Smooth muscle cell (in vitro differentiated cells): ENCODE results near the gene ERO1A. TPM values are rescaled to one million over a fixed set of nuclear protein-coding genes. Genes with fewer than 3 reads are reported as not detected.

Source experiments
- DNase-seq: peaks from one replicate; lab custom pipeline; 2025; ENCODE audit not compliant: unreplicated experiment; lab: John Stamatoyannopoulos, UW
- H2AFZ ChIP-seq: fragments of 200-600 bp; sonication (generic); 2 replicates; pipeline ENCODE4 v1.6.0; 2016; ENCODE audit warnings: antibody characterized with exemption, low read depth, mild to moderate bottlenecking
- H3F3A ChIP-seq: fragments of 200-600 bp; sonication (generic); 2 replicates; pipeline ENCODE4 v1.6.0; 2017; ENCODE audit warnings: antibody characterized with exemption, low read depth
- H3K27ac ChIP-seq: fragments of 200-600 bp; sonication (generic); 2 replicates; pipeline ENCODE4 v1.5.1; 2016; ENCODE audit warnings: low read depth, mild to moderate bottlenecking
- H3K27me3 ChIP-seq: fragments of 200-600 bp; sonication (generic); 2 replicates; pipeline ENCODE4 v1.6.1; 2016; ENCODE audit warnings: low read depth, mild to moderate bottlenecking
- H3K36me3 ChIP-seq: fragments of 200-600 bp; sonication (generic); 2 replicates; pipeline ENCODE4 v1.5.1; 2016; ENCODE audit warnings: low read depth
- H3K4me1 ChIP-seq: fragments of 200-600 bp; sonication (generic); 2 replicates; pipeline ENCODE4 v1.5.1; 2016; ENCODE audit warnings: low read depth
- H3K4me2 ChIP-seq: fragments of 200-600 bp; sonication (generic); 2 replicates; pipeline ENCODE4 v1.6.0; 2016; ENCODE audit warnings: mild to moderate bottlenecking
- H3K4me3 ChIP-seq: fragments of 200-600 bp; sonication (generic); 2 replicates; pipeline ENCODE4 v1.5.1; 2016; ENCODE audit warnings: mild to moderate bottlenecking
- H3K79me2 ChIP-seq: fragments of 200-600 bp; sonication (generic); 2 replicates; pipeline ENCODE4 v1.6.0; 2016; ENCODE audit warnings: low read depth, mild to moderate bottlenecking
- H3K9ac ChIP-seq: fragments of 200-600 bp; sonication (generic); 2 replicates; pipeline ENCODE4 v1.6.0; 2016; ENCODE audit warnings: low read depth
- H3K9me3 ChIP-seq: fragments of 200-600 bp; sonication (generic); replicated peaks from 2 replicates; pipeline ENCODE4 v1.5.1; 2016; ENCODE audit warnings: low read depth
- H4K20me1 ChIP-seq: fragments of 200-600 bp; sonication (generic); 2 replicates; pipeline ENCODE4 v1.6.0; 2016; ENCODE audit warnings: low read depth
- WGBS: methylation state at CpG from one replicate; pipeline ENCODE4 v1.1.7; 2016; ENCODE audit warnings: low lambda C conversion rate; 5-methylcytosine and 5-hydroxymethylcytosine counted together
- polyA plus RNA-seq: library from polyadenylated mRNA; unstranded; fragments of >200 nt; fragmentation: Nextera tagmentation; extraction: Ambion mirVana; gene quantifications from 2 replicates; pipeline ENCODE4 v1.2.1, GENCODE V29; 2016
- total RNA-seq: library from RNA; depleted of rRNA; stranded (reverse); fragments of >200 nt; gene quantifications from 2 replicates; pipeline ENCODE4 v1.2.3, GENCODE V29; 2014
- TF ChIP-seq, protein P1 (sequence below): fragments of 200-600 bp; sonication (generic); IDR thresholded peaks from 2 replicates; pipeline ENCODE4 v1.5.1; 2017; ENCODE audit warnings: borderline replicate concordance, mild to moderate bottlenecking, antibody characterized with exemption; ENCODE audit not compliant: insufficient read depth, poor library complexity, severe bottlenecking

Gene ERO1A
- total and polyA plus RNA-seq, 2 experiments from 2014 or later = 68.1 to 105 TPM

DNA sequence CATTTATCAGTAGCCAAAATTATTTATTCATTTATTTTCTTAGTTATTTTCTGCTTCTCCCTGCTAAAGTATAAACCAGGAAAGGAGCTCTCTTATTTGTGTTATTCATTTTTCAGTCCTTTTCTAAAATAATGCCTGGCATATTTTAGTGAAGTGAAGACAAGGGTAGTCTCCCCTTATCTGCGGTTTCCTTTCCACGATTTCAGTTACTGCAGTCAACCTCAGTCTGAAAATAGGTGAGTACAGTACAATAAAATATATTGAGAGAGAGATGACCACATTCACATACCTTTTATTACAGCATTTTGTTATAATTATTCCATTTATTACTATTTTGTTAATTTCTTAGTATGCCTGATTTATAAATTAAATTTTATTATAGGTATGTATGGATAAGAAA is 85.2 kb downstream of the ERO1A start:
- Histone ChIP-seq H3F3A (no peaks in the 10 kb centered on the region), H3K36me3 (no peaks in the 10 kb centered on the region), H3K4me3 (no peak overlapping the region), H2AFZ (no peak overlapping the region), H3K4me2 (no peak overlapping the region), H3K27me3 (no peaks in the 10 kb centered on the region), H3K9me3 (no peaks in the 10 kb centered on the region), H3K27ac (no peak overlapping the region), H3K4me1 (no peaks in the 10 kb centered on the region), H4K20me1 (no peaks in the 10 kb centered on the region), H3K79me2 (no peaks in the 10 kb centered on the region), H3K9ac (no peak overlapping the region)
- WGBS = 97% methylated on average over 2 of the region's 2 CpGs
- TF ChIP-seq, protein P1, sequence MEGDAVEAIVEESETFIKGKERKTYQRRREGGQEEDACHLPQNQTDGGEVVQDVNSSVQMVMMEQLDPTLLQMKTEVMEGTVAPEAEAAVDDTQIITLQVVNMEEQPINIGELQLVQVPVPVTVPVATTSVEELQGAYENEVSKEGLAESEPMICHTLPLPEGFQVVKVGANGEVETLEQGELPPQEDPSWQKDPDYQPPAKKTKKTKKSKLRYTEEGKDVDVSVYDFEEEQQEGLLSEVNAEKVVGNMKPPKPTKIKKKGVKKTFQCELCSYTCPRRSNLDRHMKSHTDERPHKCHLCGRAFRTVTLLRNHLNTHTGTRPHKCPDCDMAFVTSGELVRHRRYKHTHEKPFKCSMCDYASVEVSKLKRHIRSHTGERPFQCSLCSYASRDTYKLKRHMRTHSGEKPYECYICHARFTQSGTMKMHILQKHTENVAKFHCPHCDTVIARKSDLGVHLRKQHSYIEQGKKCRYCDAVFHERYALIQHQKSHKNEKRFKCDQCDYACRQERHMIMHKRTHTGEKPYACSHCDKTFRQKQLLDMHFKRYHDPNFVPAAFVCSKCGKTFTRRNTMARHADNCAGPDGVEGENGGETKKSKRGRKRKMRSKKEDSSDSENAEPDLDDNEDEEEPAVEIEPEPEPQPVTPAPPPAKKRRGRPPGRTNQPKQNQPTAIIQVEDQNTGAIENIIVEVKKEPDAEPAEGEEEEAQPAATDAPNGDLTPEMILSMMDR = no peak
- no peak for DNase-seq

DNA sequence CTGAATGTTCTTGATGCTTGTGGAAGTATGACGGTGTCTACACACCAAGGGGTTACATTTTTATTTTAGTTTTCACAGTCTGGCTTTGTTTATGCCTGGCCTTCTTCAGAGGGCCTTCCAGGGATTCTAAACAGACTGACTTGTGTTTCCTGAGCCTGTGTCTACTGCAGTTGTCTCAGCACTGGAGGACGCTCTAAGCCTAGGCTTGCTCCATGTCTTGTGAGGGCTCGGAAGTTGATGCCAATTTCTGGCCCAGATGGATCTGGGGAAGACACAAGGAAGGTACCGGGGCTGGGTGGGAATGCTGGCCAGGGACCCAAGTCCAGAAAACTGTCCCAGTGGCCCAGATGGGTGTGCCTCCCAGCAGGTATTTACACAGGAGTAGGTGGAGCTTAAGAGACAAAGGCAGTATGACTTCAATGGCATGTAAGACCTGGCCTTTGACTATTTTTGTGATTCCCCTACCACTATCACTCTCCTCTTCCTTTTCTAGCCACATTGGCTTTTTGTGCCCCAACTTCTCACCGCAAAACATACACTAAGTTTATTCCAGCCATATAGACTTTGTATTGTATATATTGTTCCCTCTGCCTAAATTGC is 85.8 kb downstream of the ERO1A start:
- H3K36me3 ChIP-seq = no peaks in the 10 kb centered on the region
- H3K4me1 ChIP-seq = no peaks in the 10 kb centered on the region
- no peak overlapping the region for H3K4me3 ChIP-seq
- TF ChIP-seq, protein P1 = no peak
- H3K9me3 ChIP-seq = no peaks in the 10 kb centered on the region
- no peaks in the 10 kb centered on the region for H3K27me3 ChIP-seq
- H3K4me2 ChIP-seq = no peak overlapping the region
- no peak for DNase-seq
- H3K9ac ChIP-seq = no peak overlapping the region
- no peak overlapping the region for H2AFZ ChIP-seq
- no peaks in the 10 kb centered on the region for H3K79me2 ChIP-seq
- no peaks in the 10 kb centered on the region for H3F3A ChIP-seq
- no peaks in the 10 kb centered on the region for H4K20me1 ChIP-seq
- WGBS = 97% methylated on average over 5 of the region's 5 CpGs
- H3K27ac ChIP-seq = no peak overlapping the region

- no peaks in the 10 kb centered on the region for H3F3A ChIP-seq
- no peak overlapping the region for H3K4me3 ChIP-seq
- no peaks in the 10 kb centered on the region for H3K79me2 ChIP-seq
- no peak overlapping the region for H3K4me2 ChIP-seq
- H3K27me3 ChIP-seq = no peaks in the 10 kb centered on the region
- no peak for DNase-seq
- no peaks in the 10 kb centered on the region for H3K9me3 ChIP-seq
- no peak overlapping the region for H2AFZ ChIP-seq
- no peak overlapping the region for H3K9ac ChIP-seq
- peaks cover 3% of the 10 kb centered on the region for H3K36me3 ChIP-seq
- no peak overlapping the region for H3K27ac ChIP-seq
- H3K4me1 ChIP-seq = no peaks in the 10 kb centered on the region
- TF ChIP-seq, protein P1 = no peak
- WGBS = 89% methylated on average over 1 of the region's 1 CpG
- no peaks in the 10 kb centered on the region for H4K20me1 ChIP-seq
Observed at GRCh38 chr14:52607061-52607460, 88.3 kb downstream of the ERO1A start.

- Histone ChIP-seq H3K9ac (no peak overlapping the region), H3K79me2 (no peaks in the 10 kb centered on the region), H3F3A (no peaks in the 10 kb centered on the region), H3K4me2 (no peak overlapping the region), H3K4me3 (no peak overlapping the region), H3K27me3 (no peaks in the 10 kb centered on the region), H3K27ac (no peak overlapping the region), H2AFZ (no peak overlapping the region), H3K9me3 (no peaks in the 10 kb centered on the region), H3K4me1 (no peaks in the 10 kb centered on the region), H3K36me3 (peaks cover 3% of the 10 kb centered on the region), H4K20me1 (no peaks in the 10 kb centered on the region)
- TF ChIP-seq, protein P1 = no peak
- 87% methylated on average over 1 of the region's 1 CpG for WGBS
- DNase-seq = no peak
Observed at GRCh38 chr14:52602131-52602530, 93.2 kb downstream of the ERO1A start.
